ENCODE results near the gene ZNF200. TPM values are rescaled to one million over a fixed set of nuclear protein-coding genes. Genes with fewer than 3 reads are reported as not detected.

Gene ZNF200
- total and polyA plus RNA-seq, 2 of the 13 experiments (the other 11 are each of a cell fraction or from before 2014, with no cell fraction given), result 3.5 to 16.5 TPM

DNA sequence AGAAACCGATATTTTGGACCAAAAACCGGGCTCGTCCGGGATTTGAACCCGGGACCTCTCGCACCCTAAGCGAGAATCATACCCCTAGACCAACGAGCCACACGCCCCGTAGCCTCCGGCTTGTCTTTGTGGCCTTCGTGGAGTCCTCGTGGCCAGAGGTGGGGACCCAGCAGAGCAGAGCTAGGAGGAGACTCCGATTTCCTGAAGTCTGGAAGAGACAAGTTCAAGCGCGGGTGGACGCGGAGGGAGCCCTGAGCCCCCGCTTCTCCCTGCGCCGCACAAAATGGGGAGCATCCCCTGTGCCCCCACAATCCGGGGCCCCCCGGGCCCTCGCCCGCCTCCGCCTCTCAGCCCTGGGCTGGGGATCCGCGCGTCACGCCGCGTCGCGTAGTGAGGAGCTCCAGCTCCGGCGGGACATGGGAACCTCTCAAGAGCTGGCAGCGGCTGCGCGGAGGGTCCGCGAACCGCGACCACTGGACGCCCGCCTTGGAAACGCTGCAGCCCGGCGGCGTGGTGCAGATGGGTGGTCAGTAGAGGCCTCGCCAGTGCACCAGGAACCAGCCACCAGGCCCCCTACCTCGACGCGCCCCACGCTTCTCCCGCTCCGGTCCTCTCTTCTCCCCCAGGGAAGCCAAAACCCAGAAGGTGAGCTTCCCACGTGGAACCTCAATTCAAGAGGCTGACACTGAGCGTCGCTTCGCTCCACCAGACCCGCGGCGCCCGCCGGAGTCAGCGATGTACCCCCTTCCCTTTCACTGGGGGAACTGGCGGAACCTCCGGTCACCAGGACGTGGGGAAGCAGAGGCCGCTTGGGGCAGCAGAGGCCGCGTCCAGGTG is 52.1 kb downstream of the ZNF200 start (continued):
- TF ChIP-seq, protein P1, sequence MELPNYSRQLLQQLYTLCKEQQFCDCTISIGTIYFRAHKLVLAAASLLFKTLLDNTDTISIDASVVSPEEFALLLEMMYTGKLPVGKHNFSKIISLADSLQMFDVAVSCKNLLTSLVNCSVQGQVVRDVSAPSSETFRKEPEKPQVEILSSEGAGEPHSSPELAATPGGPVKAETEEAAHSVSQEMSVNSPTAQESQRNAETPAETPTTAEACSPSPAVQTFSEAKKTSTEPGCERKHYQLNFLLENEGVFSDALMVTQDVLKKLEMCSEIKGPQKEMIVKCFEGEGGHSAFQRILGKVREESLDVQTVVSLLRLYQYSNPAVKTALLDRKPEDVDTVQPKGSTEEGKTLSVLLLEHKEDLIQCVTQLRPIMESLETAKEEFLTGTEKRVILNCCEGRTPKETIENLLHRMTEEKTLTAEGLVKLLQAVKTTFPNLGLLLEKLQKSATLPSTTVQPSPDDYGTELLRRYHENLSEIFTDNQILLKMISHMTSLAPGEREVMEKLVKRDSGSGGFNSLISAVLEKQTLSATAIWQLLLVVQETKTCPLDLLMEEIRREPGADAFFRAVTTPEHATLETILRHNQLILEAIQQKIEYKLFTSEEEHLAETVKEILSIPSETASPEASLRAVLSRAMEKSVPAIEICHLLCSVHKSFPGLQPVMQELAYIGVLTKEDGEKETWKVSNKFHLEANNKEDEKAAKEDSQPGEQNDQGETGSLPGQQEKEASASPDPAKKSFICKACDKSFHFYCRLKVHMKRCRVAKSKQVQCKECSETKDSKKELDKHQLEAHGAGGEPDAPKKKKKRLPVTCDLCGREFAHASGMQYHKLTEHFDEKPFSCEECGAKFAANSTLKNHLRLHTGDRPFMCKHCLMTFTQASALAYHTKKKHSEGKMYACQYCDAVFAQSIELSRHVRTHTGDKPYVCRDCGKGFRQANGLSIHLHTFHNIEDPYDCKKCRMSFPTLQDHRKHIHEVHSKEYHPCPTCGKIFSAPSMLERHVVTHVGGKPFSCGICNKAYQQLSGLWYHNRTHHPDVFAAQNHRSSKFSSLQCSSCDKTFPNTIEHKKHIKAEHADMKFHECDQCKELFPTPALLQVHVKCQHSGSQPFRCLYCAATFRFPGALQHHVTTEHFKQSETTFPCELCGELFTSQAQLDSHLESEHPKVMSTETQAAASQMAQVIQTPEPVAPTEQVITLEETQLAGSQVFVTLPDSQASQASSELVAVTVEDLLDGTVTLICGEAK (IDR thresholded peaks at IDR 0.05), result no peak
- TF ChIP-seq, protein P1 (CRISPR knock-in tag; IDR thresholded peaks at IDR 0.05), result peak; percentile 14; the same call in 1 of the 2 replicates
- TF ChIP-seq ZNF282 (IDR thresholded peaks at IDR 0.05; ENCODE audit: partially characterized antibody) (no peak), CCDC6 (CRISPR knock-in tag; IDR thresholded peaks at IDR 0.05) (peak; percentile 69; the same call in 1 of the 2 replicates), HOXA3 (CRISPR knock-in tag; IDR thresholded peaks at IDR 0.05) (peak; percentile 32; the same call in 1 of the 2 replicates), SP140L (CRISPR knock-in tag; IDR thresholded peaks at IDR 0.05; ENCODE audit: borderline replicate concordance) (0 out of 2 replicates have a peak, but pooled peaks have one; percentile 80), ZNF343 (CRISPR knock-in tag; IDR thresholded peaks at IDR 0.05) (0 out of 2 replicates have a peak, but pooled peaks have one; percentile 40), KLF6 (CRISPR knock-in tag; IDR thresholded peaks at IDR 0.05) (peak; percentile 65; the same call in 1 of the 2 replicates), MAFG (CRISPR knock-in tag; IDR thresholded peaks at IDR 0.05) (no peak)
- TF ChIP-seq, protein P2, sequence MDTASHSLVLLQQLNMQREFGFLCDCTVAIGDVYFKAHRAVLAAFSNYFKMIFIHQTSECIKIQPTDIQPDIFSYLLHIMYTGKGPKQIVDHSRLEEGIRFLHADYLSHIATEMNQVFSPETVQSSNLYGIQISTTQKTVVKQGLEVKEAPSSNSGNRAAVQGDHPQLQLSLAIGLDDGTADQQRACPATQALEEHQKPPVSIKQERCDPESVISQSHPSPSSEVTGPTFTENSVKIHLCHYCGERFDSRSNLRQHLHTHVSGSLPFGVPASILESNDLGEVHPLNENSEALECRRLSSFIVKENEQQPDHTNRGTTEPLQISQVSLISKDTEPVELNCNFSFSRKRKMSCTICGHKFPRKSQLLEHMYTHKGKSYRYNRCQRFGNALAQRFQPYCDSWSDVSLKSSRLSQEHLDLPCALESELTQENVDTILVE (CRISPR knock-in tag; IDR thresholded peaks at IDR 0.05), result peak; percentile 67; the same call in 1 of the 2 replicates
- TF ChIP-seq, protein P3, sequence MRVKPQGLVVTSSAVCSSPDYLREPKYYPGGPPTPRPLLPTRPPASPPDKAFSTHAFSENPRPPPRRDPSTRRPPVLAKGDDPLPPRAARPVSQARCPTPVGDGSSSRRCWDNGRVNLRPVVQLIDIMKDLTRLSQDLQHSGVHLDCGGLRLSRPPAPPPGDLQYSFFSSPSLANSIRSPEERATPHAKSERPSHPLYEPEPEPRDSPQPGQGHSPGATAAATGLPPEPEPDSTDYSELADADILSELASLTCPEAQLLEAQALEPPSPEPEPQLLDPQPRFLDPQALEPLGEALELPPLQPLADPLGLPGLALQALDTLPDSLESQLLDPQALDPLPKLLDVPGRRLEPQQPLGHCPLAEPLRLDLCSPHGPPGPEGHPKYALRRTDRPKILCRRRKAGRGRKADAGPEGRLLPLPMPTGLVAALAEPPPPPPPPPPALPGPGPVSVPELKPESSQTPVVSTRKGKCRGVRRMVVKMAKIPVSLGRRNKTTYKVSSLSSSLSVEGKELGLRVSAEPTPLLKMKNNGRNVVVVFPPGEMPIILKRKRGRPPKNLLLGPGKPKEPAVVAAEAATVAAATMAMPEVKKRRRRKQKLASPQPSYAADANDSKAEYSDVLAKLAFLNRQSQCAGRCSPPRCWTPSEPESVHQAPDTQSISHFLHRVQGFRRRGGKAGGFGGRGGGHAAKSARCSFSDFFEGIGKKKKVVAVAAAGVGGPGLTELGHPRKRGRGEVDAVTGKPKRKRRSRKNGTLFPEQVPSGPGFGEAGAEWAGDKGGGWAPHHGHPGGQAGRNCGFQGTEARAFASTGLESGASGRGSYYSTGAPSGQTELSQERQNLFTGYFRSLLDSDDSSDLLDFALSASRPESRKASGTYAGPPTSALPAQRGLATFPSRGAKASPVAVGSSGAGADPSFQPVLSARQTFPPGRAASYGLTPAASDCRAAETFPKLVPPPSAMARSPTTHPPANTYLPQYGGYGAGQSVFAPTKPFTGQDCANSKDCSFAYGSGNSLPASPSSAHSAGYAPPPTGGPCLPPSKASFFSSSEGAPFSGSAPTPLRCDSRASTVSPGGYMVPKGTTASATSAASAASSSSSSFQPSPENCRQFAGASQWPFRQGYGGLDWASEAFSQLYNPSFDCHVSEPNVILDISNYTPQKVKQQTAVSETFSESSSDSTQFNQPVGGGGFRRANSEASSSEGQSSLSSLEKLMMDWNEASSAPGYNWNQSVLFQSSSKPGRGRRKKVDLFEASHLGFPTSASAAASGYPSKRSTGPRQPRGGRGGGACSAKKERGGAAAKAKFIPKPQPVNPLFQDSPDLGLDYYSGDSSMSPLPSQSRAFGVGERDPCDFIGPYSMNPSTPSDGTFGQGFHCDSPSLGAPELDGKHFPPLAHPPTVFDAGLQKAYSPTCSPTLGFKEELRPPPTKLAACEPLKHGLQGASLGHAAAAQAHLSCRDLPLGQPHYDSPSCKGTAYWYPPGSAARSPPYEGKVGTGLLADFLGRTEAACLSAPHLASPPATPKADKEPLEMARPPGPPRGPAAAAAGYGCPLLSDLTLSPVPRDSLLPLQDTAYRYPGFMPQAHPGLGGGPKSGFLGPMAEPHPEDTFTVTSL (CRISPR knock-in tag; IDR thresholded peaks at IDR 0.05; ENCODE audit: borderline replicate concordance), result no peak

All from HepG2 (cell line).